Astrocyte (in vitro differentiated cells and primary cell): ENCODE results near the gene GJB3. TPM values are rescaled to one million over a fixed set of nuclear protein-coding genes. Genes with fewer than 3 reads are reported as not detected.
"Not testable (repeated sequence)": the region's sequence is repeated elsewhere in the genome, so short reads cannot be mapped to it uniquely, and the experiment has no call there.

Experiments used
- DNase-seq: peaks from one replicate; pipeline ENCODE4 v3.0.0-alpha.2; 2010; ENCODE audit warnings: low read depth
- FAIRE-seq: peaks from 2 replicates; lab custom pipeline; 2011; peaks lifted over from hg19 to GRCh38; lab: Jason Lieb, UNC
- H2AFZ ChIP-seq: 2 replicates; pipeline ENCODE4 v1.6.0; 2012; ENCODE audit warnings: low read depth, low read length, inconsistent platforms
- H3K27ac ChIP-seq: 2 replicates; pipeline ENCODE4 v1.5.1; 2011; ENCODE audit warnings: low read depth, low read length, inconsistent platforms
- H3K27me3 ChIP-seq: 2 replicates; pipeline ENCODE4 v1.6.0; 2011; ENCODE audit warnings: low read length, inconsistent platforms; ENCODE audit not compliant: insufficient read depth
- H3K36me3 ChIP-seq: 2 replicates; pipeline ENCODE4 v1.5.1; 2011; ENCODE audit warnings: low read length, inconsistent platforms; ENCODE audit not compliant: insufficient read depth
- H3K4me1 ChIP-seq: 2 replicates; pipeline ENCODE4 v1.5.1; 2011; ENCODE audit warnings: low read length, inconsistent platforms; ENCODE audit not compliant: insufficient read depth
- H3K4me2 ChIP-seq: 2 replicates; pipeline ENCODE4 v1.6.0; 2012; ENCODE audit warnings: low read length, inconsistent platforms
- H3K4me3 ChIP-seq: 2 replicates; pipeline ENCODE4 v1.5.1; 2011; ENCODE audit warnings: low read depth, mild to moderate bottlenecking, low read length, inconsistent platforms; ENCODE audit not compliant: insufficient read depth
- H3K79me2 ChIP-seq: 2 replicates; pipeline ENCODE4 v1.6.0; 2012; ENCODE audit warnings: mild to moderate bottlenecking, low read length, inconsistent platforms; ENCODE audit not compliant: insufficient read depth
- H3K9ac ChIP-seq: 2 replicates; pipeline ENCODE4 v1.6.0; 2012; ENCODE audit warnings: mild to moderate bottlenecking, low read length, inconsistent platforms
- H3K9me3 ChIP-seq: 2 replicates; pipeline ENCODE4 v1.5.1; 2012; ENCODE audit warnings: low read depth, mild to moderate bottlenecking, low read length, inconsistent platforms; ENCODE audit not compliant: insufficient read depth
- H4K20me1 ChIP-seq: 2 replicates; pipeline ENCODE4 v1.6.0; 2012; ENCODE audit warnings: low read length, inconsistent platforms; ENCODE audit not compliant: insufficient read depth
- H3K27ac Mint-ChIP-seq: one replicate; pipeline ENCODE4 v1.8.0; 2021; ENCODE audit warnings: mild to moderate bottlenecking, mixed read lengths; ENCODE audit not compliant: unreplicated experiment
- H3K27me3 Mint-ChIP-seq: one replicate; pipeline ENCODE4 v1.8.0; 2021; ENCODE audit warnings: low read depth, mixed read lengths; ENCODE audit not compliant: unreplicated experiment
- H3K36me3 Mint-ChIP-seq: one replicate; pipeline ENCODE4 v1.8.0; 2021; ENCODE audit warnings: low read depth, mixed read lengths; ENCODE audit not compliant: unreplicated experiment
- H3K4me1 Mint-ChIP-seq: one replicate; pipeline ENCODE4 v1.8.0; 2021; ENCODE audit warnings: low read depth, mixed read lengths; ENCODE audit not compliant: unreplicated experiment
- H3K4me3 Mint-ChIP-seq: one replicate; pipeline ENCODE4 v1.8.0; 2021; ENCODE audit warnings: mild to moderate bottlenecking, moderate library complexity, mixed read lengths; ENCODE audit not compliant: unreplicated experiment
- H3K9me3 Mint-ChIP-seq: one replicate; pipeline ENCODE4 v1.8.0; 2021; ENCODE audit warnings: mild to moderate bottlenecking, mixed read lengths; ENCODE audit not compliant: unreplicated experiment
- EZH2 ChIP-seq: IDR thresholded peaks from 2 replicates; pipeline ENCODE4 v1.6.1; 2012; ENCODE audit warnings: mild to moderate bottlenecking, low read length, inconsistent platforms; ENCODE audit not compliant: insufficient read depth
- total RNA-seq: library from RNA; stranded (reverse); gene quantifications from 2 replicates; pipeline ENCODE4 v1.2.1, GENCODE V29; 2021
- TF ChIP-seq, protein P1 (sequence below): IDR thresholded peaks from 2 replicates; pipeline ENCODE4 v1.5.1; 2011; ENCODE audit warnings: low read depth, mild to moderate bottlenecking, inconsistent platforms, low read length, moderate library complexity; ENCODE audit not compliant: insufficient read depth

GJB3 gene
- total RNA-seq, 1 donor from 2014 or later, result 0.32 TPM

DNA sequence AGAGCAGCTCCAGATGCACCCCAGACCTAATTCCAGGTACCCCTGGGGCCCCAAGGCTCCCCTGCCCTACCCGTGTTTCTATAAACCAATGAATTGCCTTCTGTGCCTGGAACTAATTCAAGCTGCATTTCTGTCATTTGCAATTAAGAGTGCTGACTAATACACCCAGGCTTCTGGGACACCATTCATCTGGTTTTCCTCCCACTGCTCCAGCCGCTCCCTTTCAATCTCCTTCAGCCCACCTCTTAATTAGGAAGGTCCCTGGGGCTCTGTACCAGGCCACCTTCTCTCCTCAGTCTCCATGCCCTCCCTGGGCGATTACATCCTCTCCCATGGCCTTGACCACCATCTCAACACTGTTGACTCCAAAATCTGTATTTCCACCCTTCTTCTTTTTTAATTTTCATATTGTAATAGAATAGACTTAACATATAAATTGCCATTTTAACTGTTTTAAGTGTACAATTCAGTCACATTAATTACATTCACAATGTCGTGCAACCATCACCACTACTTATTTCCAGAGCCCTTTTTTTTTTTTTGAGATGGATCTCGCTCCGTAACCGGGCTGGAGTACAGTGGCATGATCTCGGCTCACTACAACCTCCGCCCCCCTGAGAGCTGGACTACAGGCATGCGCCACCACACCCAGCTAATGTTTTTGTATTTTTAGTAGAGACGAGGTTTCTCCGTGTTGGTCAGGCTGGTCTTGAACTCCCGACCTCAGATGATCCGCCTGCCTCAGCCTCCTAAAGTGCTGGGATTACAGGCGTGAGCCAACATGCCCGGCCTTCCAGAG lies 9.2 kb upstream of the GJB3 start:
- Histone ChIP-seq H3K9me3 (no peaks in the 10 kb centered on the region), H3K9ac (no peak overlapping the region), H4K20me1 (no peaks in the 10 kb centered on the region), H3K4me1 (no peaks in the 10 kb centered on the region), H3K36me3 (no peaks in the 10 kb centered on the region), H2AFZ (no peak overlapping the region), H3K27ac (no peak overlapping the region), H3K4me3 (no peak overlapping the region), H3K79me2 (no peaks in the 10 kb centered on the region), H3K27me3 (peaks cover 8% of the 10 kb centered on the region), H3K4me2 (no peak overlapping the region)
- H3K36me3 Mint-ChIP-seq, result no peaks in the 10 kb centered on the region
- H3K27me3 Mint-ChIP-seq, result no peaks in the 10 kb centered on the region
- no peak for TF ChIP-seq EZH2
- TF ChIP-seq, protein P1, sequence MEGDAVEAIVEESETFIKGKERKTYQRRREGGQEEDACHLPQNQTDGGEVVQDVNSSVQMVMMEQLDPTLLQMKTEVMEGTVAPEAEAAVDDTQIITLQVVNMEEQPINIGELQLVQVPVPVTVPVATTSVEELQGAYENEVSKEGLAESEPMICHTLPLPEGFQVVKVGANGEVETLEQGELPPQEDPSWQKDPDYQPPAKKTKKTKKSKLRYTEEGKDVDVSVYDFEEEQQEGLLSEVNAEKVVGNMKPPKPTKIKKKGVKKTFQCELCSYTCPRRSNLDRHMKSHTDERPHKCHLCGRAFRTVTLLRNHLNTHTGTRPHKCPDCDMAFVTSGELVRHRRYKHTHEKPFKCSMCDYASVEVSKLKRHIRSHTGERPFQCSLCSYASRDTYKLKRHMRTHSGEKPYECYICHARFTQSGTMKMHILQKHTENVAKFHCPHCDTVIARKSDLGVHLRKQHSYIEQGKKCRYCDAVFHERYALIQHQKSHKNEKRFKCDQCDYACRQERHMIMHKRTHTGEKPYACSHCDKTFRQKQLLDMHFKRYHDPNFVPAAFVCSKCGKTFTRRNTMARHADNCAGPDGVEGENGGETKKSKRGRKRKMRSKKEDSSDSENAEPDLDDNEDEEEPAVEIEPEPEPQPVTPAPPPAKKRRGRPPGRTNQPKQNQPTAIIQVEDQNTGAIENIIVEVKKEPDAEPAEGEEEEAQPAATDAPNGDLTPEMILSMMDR, result no peak
- no peak for DNase-seq
- FAIRE-seq, result no peak
- no peaks in the 10 kb centered on the region for H3K9me3 Mint-ChIP-seq
- H3K4me3 Mint-ChIP-seq, result no peak overlapping the region
- no peak overlapping the region for H3K27ac Mint-ChIP-seq
- no peaks in the 10 kb centered on the region for H3K4me1 Mint-ChIP-seq

DNA sequence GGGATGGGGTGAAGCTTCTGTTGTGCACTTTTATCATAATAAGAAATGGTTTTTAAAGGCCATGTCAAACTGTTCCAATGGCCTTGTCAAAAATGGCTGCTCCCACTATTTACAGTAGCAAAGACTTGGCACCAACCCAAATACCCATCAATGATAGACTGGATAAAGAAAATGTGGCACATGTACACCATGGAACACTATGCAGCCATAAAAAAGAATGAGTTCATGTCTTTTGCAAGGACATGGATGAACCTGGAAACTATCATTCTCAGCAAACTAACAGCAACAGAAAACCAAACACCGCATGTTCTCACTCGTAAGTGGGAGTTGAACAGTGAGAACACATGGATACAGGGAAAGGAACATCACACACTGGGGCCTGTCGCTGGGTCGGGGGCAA lies 7.9 kb upstream of the GJB3 start:
- not testable (repeated sequence) for H3K27ac ChIP-seq, H3K4me1 Mint-ChIP-seq, FAIRE-seq, H3K4me3 Mint-ChIP-seq, H3K79me2 ChIP-seq, H2AFZ ChIP-seq, H3K9ac ChIP-seq, DNase-seq, H3K27ac Mint-ChIP-seq, H3K4me2 ChIP-seq, H3K36me3 Mint-ChIP-seq, H3K4me1 ChIP-seq, H3K9me3 Mint-ChIP-seq, H3K4me3 ChIP-seq, H3K27me3 Mint-ChIP-seq, H3K9me3 ChIP-seq, H3K36me3 ChIP-seq, H4K20me1 ChIP-seq
- peaks cover 11% of the 10 kb centered on the region for H3K27me3 ChIP-seq

DNA sequence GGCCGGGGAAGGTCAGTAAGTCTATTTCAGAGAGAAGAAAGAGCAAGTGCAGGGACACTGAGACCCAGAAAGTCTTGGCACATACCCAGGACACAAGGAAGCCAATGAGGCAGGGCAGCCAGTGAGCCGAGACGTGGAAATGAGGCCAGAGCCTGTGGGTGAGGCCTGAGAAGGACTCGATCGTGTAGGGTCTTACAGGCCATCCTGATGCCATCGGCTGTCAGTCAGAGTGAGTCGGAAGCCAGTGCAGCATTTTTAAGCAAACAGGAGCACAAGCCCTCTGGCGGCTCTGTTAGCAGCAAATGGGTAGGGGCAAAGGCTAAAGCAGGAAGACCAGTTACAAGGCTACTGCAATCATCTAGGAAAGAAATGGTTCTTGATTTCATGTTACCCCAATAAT lies 6.1 kb upstream of the GJB3 start:
- TF ChIP-seq, protein P1, result no peak
- TF ChIP-seq EZH2, result no peak
- Histone ChIP-seq H3K27me3 (peaks cover 11% of the 10 kb centered on the region), H3K27ac (no peak overlapping the region), H3K79me2 (no peaks in the 10 kb centered on the region), H3K9me3 (no peaks in the 10 kb centered on the region), H3K4me3 (no peak overlapping the region), H2AFZ (no peak overlapping the region), H3K36me3 (no peaks in the 10 kb centered on the region), H4K20me1 (no peaks in the 10 kb centered on the region), H3K9ac (no peak overlapping the region), H3K4me2 (no peak overlapping the region), H3K4me1 (no peaks in the 10 kb centered on the region)
- no peaks in the 10 kb centered on the region for H3K4me1 Mint-ChIP-seq
- no peaks in the 10 kb centered on the region for H3K36me3 Mint-ChIP-seq
- no peak overlapping the region for H3K27ac Mint-ChIP-seq
- FAIRE-seq (no peak), DNase-seq (no peak)
- no peak overlapping the region for H3K4me3 Mint-ChIP-seq
- no peaks in the 10 kb centered on the region for H3K9me3 Mint-ChIP-seq
- peaks cover 18% of the 10 kb centered on the region for H3K27me3 Mint-ChIP-seq
